K562 (cell line): ENCODE data around the gene SLC22A4. TPM values are rescaled to one million over a fixed set of nuclear protein-coding genes. Genes with fewer than 3 reads are reported as not detected.
A peak's percentile ranks its signal among the peaks of the same experiment; 100 is the strongest.

Experiments
- ATAC-seq: fragments of 200-7000 bp; cut with Tn5 transposase; 3 replicates; pipeline ENCODE4 v1.9.1; 2020; ENCODE audit warnings: moderate library complexity
- BruUV-seq: library from RNA; stranded (reverse); fragments of 400-500 nt; replicated peaks from 2 replicates; lab custom pipeline; 2021; lab: Mats Ljungman, UMichigan
- CTCF ChIA-PET: fragments of 300-600 bp; formaldehyde crosslinking; extraction: SDS; loops from one replicate; lab custom pipeline; 2021; ENCODE audit warnings: low intra/inter-chr PET ratio; lab: Yijun Ruan, JAX
- POLR2A ChIA-PET: fragments of 300-600, 350-650 bp; sonication (Branson Sonifier 250); formaldehyde crosslinking; extraction: SDS; loops from one replicate; lab custom pipeline; 2021; ENCODE audit warnings: antibody characterized with exemption, inconsistent platforms; lab: Yijun Ruan, JAX
- DNase-seq, 4 experiments: peaks; one replicate each; pipeline versions ENCODE4 v3.0.0 to v3.0.0-alpha.2; 2011 to 2018; ENCODE audit warnings: low spot score in 3 of 4, mixed read lengths in 3 of 4; ENCODE audit errors: extremely low read depth in 1 of 4
- FAIRE-seq: peaks from 2 replicates; lab custom pipeline; 2011; peaks lifted over from hg19 to GRCh38; lab: Jason Lieb, UNC
- H2AFZ ChIP-seq: 2 replicates; pipeline ENCODE4 v1.6.0; 2011; ENCODE audit warnings: low read depth, low read length, control low read depth, inconsistent platforms
- H3K27ac ChIP-seq: fragments of 200-600 bp; 3 replicates; pipeline ENCODE4 v1.8.0; 2011; ENCODE audit warnings: low read depth, mild to moderate bottlenecking, control low read depth, inconsistent platforms, low read length, moderate library complexity, mixed read lengths; ENCODE audit errors: extremely low read depth
- H3K27me3 ChIP-seq, 2 experiments: fragments of 300-600 bp in 1 of 2; 2 replicates in 1 of 2; 3 replicates in 1 of 2; pipeline versions ENCODE4 v1.6.0 to v1.8.0; 2011; ENCODE audit warnings: inconsistent platforms in 2 of 2, low read length in 2 of 2, mild to moderate bottlenecking in 1 of 2, mixed read lengths in 1 of 2, moderate library complexity in 1 of 2; ENCODE audit not compliant: control insufficient read depth in 2 of 2, insufficient read depth in 2 of 2
- H3K36me3 ChIP-seq: fragments of 300-600 bp; 3 replicates; pipeline ENCODE4 v1.8.0; 2011; ENCODE audit warnings: mild to moderate bottlenecking, low read length, inconsistent platforms; ENCODE audit not compliant: control insufficient read depth, insufficient read depth
- H3K4me1 ChIP-seq, 2 experiments: fragments of 200-600 bp in 1 of 2; replicated peaks in 1 of 2; 2 replicates in 1 of 2; 3 replicates in 1 of 2; pipeline versions ENCODE4 v1.5.1 to v1.8.0; 2011; ENCODE audit warnings: inconsistent platforms in 2 of 2, low read length in 2 of 2, mild to moderate bottlenecking in 1 of 2, mixed read lengths in 1 of 2, moderate library complexity in 1 of 2; ENCODE audit not compliant: control insufficient read depth in 2 of 2, insufficient read depth in 2 of 2
- H3K4me2 ChIP-seq: 2 replicates; pipeline ENCODE4 v1.6.1; 2011; ENCODE audit warnings: low read length, control low read depth, inconsistent platforms, mixed read lengths; ENCODE audit not compliant: insufficient read depth
- H3K4me3 ChIP-seq: fragments of 200-600 bp; sonication (generic), shearing (Covaris generic); 2 replicates; pipeline ENCODE4 v1.5.1; 2016; ENCODE audit warnings: control low read depth, inconsistent platforms
- H3K79me2 ChIP-seq: fragments of 200-600 bp; 3 replicates; pipeline ENCODE4 v1.8.0; 2011; ENCODE audit warnings: low read length, inconsistent platforms; ENCODE audit not compliant: control insufficient read depth, insufficient read depth
- H3K9ac ChIP-seq, 2 experiments: 2 replicates each; pipeline versions ENCODE4 v1.6.0 to v1.6.1; 2011; ENCODE audit warnings: low read depth in 2 of 2, low read length in 2 of 2, control low read depth in 1 of 2, inconsistent platforms in 1 of 2, mild to moderate bottlenecking in 1 of 2, mixed read lengths in 1 of 2; ENCODE audit not compliant: insufficient read depth in 1 of 2
- H3K9me1 ChIP-seq: one replicate; pipeline ENCODE4 v1.6.0; 2011; ENCODE audit warnings: inconsistent platforms, mild to moderate bottlenecking, low read length, moderate library complexity; ENCODE audit not compliant: control insufficient read depth, insufficient read depth
- H3K9me3 ChIP-seq: replicated peaks from 2 replicates; pipeline ENCODE4 v1.5.1; 2011; ENCODE audit warnings: low read depth, low read length, inconsistent platforms; ENCODE audit not compliant: control insufficient read depth, insufficient read depth
- H4K20me1 ChIP-seq: replicated peaks from 2 replicates; pipeline ENCODE4 v1.6.1; 2011; ENCODE audit warnings: low read length, inconsistent platforms, mixed read lengths; ENCODE audit not compliant: control insufficient read depth, insufficient read depth
- BRD9 ChIP-seq: fragments of 450-650 bp; IDR thresholded peaks from 2 replicates; pipeline ENCODE4 v1.6.1; 2018; ENCODE audit warnings: low read depth; ENCODE audit not compliant: partially characterized antibody
- CC2D1A ChIP-seq: fragments of 450-650 bp; IDR thresholded peaks from 2 replicates; pipeline ENCODE4 v1.6.1; 2017; ENCODE audit warnings: mild to moderate bottlenecking
- CCAR2 ChIP-seq: fragments of 200-400 bp; formaldehyde crosslinking; IDR thresholded peaks from 2 replicates; pipeline ENCODE4 v1.6.1; 2017; ENCODE audit warnings: mild to moderate bottlenecking, low read depth, low read length
- CEBPG ChIP-seq, 3 experiments: fragments of 200-800 bp in 1 of 3; sonication (Bioruptor generic) in 1 of 3; sonication (generic) in 1 of 3; formaldehyde crosslinking in 1 of 3; IDR thresholded peaks in 2 of 3; conservative IDR thresholded peaks in 1 of 3; 2 replicates each; pipeline versions ENCODE4 v1.6.1 to v1.8.0; 2016 to 2022; ENCODE audit warnings: missing compliant biosample characterization in 2 of 3, missing genetic modification characterization in 2 of 3, mild to moderate bottlenecking in 1 of 3, missing genetic modification reagents in 1 of 3
- HDAC2 ChIP-seq: fragments of 450-650 bp; IDR thresholded peaks from 2 replicates; pipeline ENCODE4 v1.6.1; 2016; ENCODE audit warnings: mild to moderate bottlenecking
- HNRNPK ChIP-seq: fragments of 200-400 bp; formaldehyde crosslinking; IDR thresholded peaks from one replicate; pipeline ENCODE4 v1.6.1; 2018; ENCODE audit warnings: mild to moderate bottlenecking, low read depth, low read length; ENCODE audit not compliant: poor library complexity, severe bottlenecking
- ILK ChIP-seq: fragments of 450-650 bp; IDR thresholded peaks from 2 replicates; pipeline ENCODE4 v1.6.1; 2016; ENCODE audit warnings: missing genetic modification characterization, low read depth, mild to moderate bottlenecking, missing compliant biosample characterization, moderate library complexity, borderline replicate concordance
- JUN ChIP-seq, 2 experiments: sonication (generic) in 1 of 2; formaldehyde crosslinking in 1 of 2; IDR thresholded peaks; 2 replicates each; pipeline versions ENCODE4 v1.6.1 to v1.8.0; 2012 to 2022; ENCODE audit warnings: borderline replicate concordance in 2 of 2, mild to moderate bottlenecking in 2 of 2, improper control_type of control experiment in 1 of 2, low read depth in 1 of 2, low read length in 1 of 2, missing genetic modification reagents in 1 of 2
- KDM4B ChIP-seq, 2 experiments: fragments of 450-650 bp in 1 of 2; sonication (generic) in 1 of 2; IDR thresholded peaks; 2 replicates each; pipeline ENCODE4 v1.6.1; 2016 to 2017; ENCODE audit warnings: borderline replicate concordance in 2 of 2, antibody characterized with exemption in 1 of 2, low read depth in 1 of 2, mild to moderate bottlenecking in 1 of 2
- LEF1 ChIP-seq: fragments of 450-650 bp; IDR thresholded peaks from 2 replicates; pipeline ENCODE4 v1.6.1; 2016; ENCODE audit warnings: mild to moderate bottlenecking
- MCM2 ChIP-seq: fragments of 450-650 bp; IDR thresholded peaks from 2 replicates; pipeline ENCODE4 v1.6.1; 2017; ENCODE audit warnings: low read depth, mild to moderate bottlenecking
- NR3C1 ChIP-seq: sonication (generic); formaldehyde crosslinking; IDR thresholded peaks from 2 replicates; pipeline ENCODE4 v1.8.1; 2022; ENCODE audit warnings: missing genetic modification reagents
- POLR2G ChIP-seq: fragments of 200-400 bp; formaldehyde crosslinking; IDR thresholded peaks from 2 replicates; pipeline ENCODE4 v1.6.1; 2017; ENCODE audit warnings: low read depth, mild to moderate bottlenecking, antibody characterized with exemption, low read length, moderate library complexity
- RB1 ChIP-seq: fragments of 450-650 bp; IDR thresholded peaks from 2 replicates; pipeline ENCODE4 v1.6.1; 2017; ENCODE audit warnings: low read depth, mild to moderate bottlenecking
- TEAD1 ChIP-seq, 2 experiments: fragments of 450-650 bp in 1 of 2; sonication (generic) in 1 of 2; formaldehyde crosslinking; IDR thresholded peaks; 2 replicates each; pipeline versions ENCODE4 v1.4.0 to v1.8.0; 2020 to 2022; ENCODE audit warnings: mild to moderate bottlenecking in 2 of 2, missing genetic modification reagents in 1 of 2
- ZBTB8A ChIP-seq: fragments of 450-650 bp; IDR thresholded peaks from 2 replicates; pipeline ENCODE4 v1.6.1; 2018; ENCODE audit warnings: mild to moderate bottlenecking, moderate library complexity; ENCODE audit not compliant: partially characterized antibody
- ZNF583 ChIP-seq: fragments of 250-450 bp; sonication (Bioruptor Pico); IDR thresholded peaks from 2 replicates; pipeline ENCODE4 v1.4.0; 2020
- WGBS: fragments of 100-300 bp; shearing (Covaris generic); methylation state at CpG from one replicate; pipeline ENCODE4 v1.1.6; 2016; ENCODE audit warnings: low coverage, mixed read lengths; ENCODE audit not compliant: insufficient coverage; ENCODE audit errors: missing lambda C conversion rate; 5-methylcytosine and 5-hydroxymethylcytosine counted together
- in situ Hi-C: fragments of 300-500 bp; cut with MboI; formaldehyde crosslinking; loops from 4 replicates; pipeline ENCODE4 v1.15.0; 2018; ENCODE audit warnings: inconsistent platforms, mixed read lengths
- intact Hi-C: fragments of 100-400 bp; cut with micrococcal nuclease; formaldehyde crosslinking; loops from 2 replicates; pipeline ENCODE4 v1.14.2; 2022
- polyA plus RNA-seq, 8 experiments: library from polyadenylated mRNA; depleted of rRNA in 4 of 8; stranded (reverse) in 5 of 8; unstranded in 3 of 8; fragments of >200 nt; fragmentation: Nextera tagmentation in 2 of 8; fragmentation: Illumina TruSeq in 1 of 8; extraction: Ambion mirVana in 2 of 8; extraction: Trizol in 1 of 8; gene quantifications; 2 replicates each; pipeline versions ENCODE4 v1.2.1 to v1.2.3, GENCODE V29; 2011 to 2014; ENCODE audit warnings: inconsistent platforms in 1 of 8, missing spikeins in 1 of 8
- total RNA-seq, 7 experiments: library from RNA; depleted of rRNA in 6 of 7; stranded (reverse); fragments of >200 nt in 6 of 7; fragmentation: Illumina TruSeq in 2 of 7; extraction: Trizol in 2 of 7; gene quantifications; 2 replicates each; pipeline versions ENCODE4 v1.2.1 to v1.2.3, GENCODE V29; 2011 to 2021; ENCODE audit warnings: low replicate concordance in 1 of 7
- TF ChIP-seq, protein P1 (sequence below): fragments of 200-800 bp; sonication (Bioruptor generic); IDR thresholded peaks from 2 replicates; pipeline ENCODE4 v1.6.1; 2017; ENCODE audit warnings: missing genetic modification characterization, missing compliant biosample characterization
- TF ChIP-seq, protein P2 (sequence below): fragments of 450-650 bp; IDR thresholded peaks from one replicate; pipeline ENCODE4 v1.6.1; 2018; ENCODE audit warnings: mild to moderate bottlenecking, moderate library complexity; ENCODE audit not compliant: partially characterized antibody

SLC22A4 gene
- total and polyA plus RNA-seq, 9 of the 15 experiments (the other 6 are each of a cell fraction or from before 2014, with no cell fraction given): 2.7 to 9.5 (median 6.2) TPM

DNA sequence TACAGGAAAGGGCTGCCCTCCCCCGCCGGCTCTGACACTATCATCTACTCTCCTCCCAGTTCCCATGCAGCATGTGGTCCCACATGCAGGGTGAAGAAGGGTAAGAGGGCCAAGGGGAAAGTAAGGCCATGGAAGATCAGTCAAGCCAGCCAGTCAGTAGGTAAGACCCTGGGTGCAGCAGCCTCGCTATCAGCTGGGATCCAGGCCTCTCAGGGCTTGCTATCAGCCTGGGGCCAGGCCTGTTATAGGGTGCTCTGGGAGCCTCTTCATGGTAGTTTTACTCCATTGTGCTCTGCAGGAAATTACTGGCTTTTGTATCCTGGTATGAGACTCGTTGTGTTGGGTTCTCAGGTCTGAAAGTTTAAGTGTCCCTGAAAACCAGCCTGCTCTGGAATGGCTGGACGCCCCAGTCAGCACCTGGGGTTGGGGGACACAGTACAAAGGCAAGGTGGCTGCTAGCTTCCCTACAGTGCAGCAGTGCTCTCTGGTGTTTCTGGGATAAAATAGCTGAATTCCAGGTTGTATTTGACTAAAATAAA is 21.4 kb downstream of the SLC22A4 start (continued):
- TF ChIP-seq RB1 (0 out of 2 replicates have a peak, but pooled peaks have one; percentile 16), JUN (IDR thresholded peaks at IDR 0.05; ENCODE audit: borderline replicate concordance, low read depth, low read length) (no peak), JUN (CRISPR knock-in tag; IDR thresholded peaks at IDR 0.05; ENCODE audit: borderline replicate concordance) (no peak), ZNF583 (CRISPR knock-in tag) (no peak), KDM4B (IDR thresholded peaks at IDR 0.05; ENCODE audit: borderline replicate concordance in 2 of 2, low read depth in 1 of 2) (no peak), CCAR2 (no peak), HDAC2 (peak; percentile 76), NR3C1 (CRISPR knock-in tag) (no peak), ILK (no peak), TEAD1 (CRISPR knock-in tag; IDR thresholded peaks at IDR 0.05) (peak in 1 of 2 experiments; percentile 79; a peak in 2 of 4 replicates)

DNA sequence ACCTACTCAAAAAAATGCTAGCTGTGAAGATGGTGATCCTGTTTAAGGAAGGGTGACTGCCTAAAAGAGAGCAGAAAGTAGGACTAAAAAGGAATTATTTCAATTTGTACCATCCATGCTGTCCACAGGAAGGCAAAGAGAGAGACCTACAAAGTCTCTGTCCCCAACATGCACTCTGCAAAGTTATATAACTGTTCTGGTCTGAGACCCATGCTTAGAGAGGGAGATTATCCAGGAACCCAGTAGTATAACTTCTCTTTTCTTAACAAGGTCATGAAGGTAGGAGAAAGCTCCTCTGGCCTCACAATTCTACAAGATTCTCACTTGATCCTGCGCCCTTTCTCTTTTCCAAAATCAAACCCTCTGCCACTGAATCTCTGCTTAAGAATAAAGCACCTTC is 25.8 kb downstream of the SLC22A4 start:
- Histone ChIP-seq H4K20me1 (no peaks in the 10 kb centered on the region), H3K9ac (no peak overlapping the region), H3K27me3 (no peaks in the 10 kb centered on the region), H3K79me2 (peaks cover 14% of the 10 kb centered on the region; the same call in 1 of the 3 replicates), H3K4me3 (no peak overlapping the region), H3K9me3 (no peaks in the 10 kb centered on the region), H3K36me3 (peaks cover 37% of the 10 kb centered on the region), H3K4me2 (no peak overlapping the region), H3K27ac (no peak overlapping the region), H3K4me1 (peaks cover 38 to 50% of the 10 kb centered on the region in 2 experiments), H3K9me1 (no peaks in the 10 kb centered on the region), H2AFZ (no peak overlapping the region)
- FAIRE-seq (no peak), ATAC-seq (no peak), DNase-seq (no peak)
- in situ Hi-C loops (loop anchor here (5.0 kb wide), 1 partner anchor 253 kb away; no protein-coding TSS in a partner anchor), intact Hi-C loops (loop anchor here (5.0 kb wide), 1 partner anchor 47 kb away; the partner anchor contains the start of gene SLC22A5)
- CTCF ChIA-PET: no interaction called here
- 100% methylated on average over 1 of the region's 1 CpG for WGBS
- no TSS peak for BruUV-seq
- POLR2A ChIA-PET: interaction anchor here (1.1 to 1.3 kb wide), 2 partner anchors 52 to 233 kb away, joined by 5 read pairs; no protein-coding TSS in a partner anchor
- TF ChIP-seq POLR2G: no peak
- TF ChIP-seq, protein P1, sequence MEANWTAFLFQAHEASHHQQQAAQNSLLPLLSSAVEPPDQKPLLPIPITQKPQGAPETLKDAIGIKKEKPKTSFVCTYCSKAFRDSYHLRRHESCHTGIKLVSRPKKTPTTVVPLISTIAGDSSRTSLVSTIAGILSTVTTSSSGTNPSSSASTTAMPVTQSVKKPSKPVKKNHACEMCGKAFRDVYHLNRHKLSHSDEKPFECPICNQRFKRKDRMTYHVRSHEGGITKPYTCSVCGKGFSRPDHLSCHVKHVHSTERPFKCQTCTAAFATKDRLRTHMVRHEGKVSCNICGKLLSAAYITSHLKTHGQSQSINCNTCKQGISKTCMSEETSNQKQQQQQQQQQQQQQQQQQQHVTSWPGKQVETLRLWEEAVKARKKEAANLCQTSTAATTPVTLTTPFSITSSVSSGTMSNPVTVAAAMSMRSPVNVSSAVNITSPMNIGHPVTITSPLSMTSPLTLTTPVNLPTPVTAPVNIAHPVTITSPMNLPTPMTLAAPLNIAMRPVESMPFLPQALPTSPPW (CRISPR knock-in tag): no peak
- TF ChIP-seq LEF1: no peak
- TF ChIP-seq CC2D1A: no peak
- no peak for TF ChIP-seq CEBPG (CRISPR knock-in tag; IDR thresholded peaks at IDR 0.05)
- no peak for TF ChIP-seq CEBPG (tag; conservative IDR thresholded peaks at IDR 0.05 in 1 of 2, IDR thresholded peaks at IDR 0.05 in 1 of 2)
- no peak for TF ChIP-seq ZBTB8A
- no peak for TF ChIP-seq HNRNPK
- TF ChIP-seq, protein P2, sequence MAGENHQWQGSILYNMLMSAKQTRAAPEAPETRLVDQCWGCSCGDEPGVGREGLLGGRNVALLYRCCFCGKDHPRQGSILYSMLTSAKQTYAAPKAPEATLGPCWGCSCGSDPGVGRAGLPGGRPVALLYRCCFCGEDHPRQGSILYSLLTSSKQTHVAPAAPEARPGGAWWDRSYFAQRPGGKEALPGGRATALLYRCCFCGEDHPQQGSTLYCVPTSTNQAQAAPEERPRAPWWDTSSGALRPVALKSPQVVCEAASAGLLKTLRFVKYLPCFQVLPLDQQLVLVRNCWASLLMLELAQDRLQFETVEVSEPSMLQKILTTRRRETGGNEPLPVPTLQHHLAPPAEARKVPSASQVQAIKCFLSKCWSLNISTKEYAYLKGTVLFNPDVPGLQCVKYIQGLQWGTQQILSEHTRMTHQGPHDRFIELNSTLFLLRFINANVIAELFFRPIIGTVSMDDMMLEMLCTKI: no peak
- no peak for TF ChIP-seq BRD9
- no peak for TF ChIP-seq MCM2
